ENCODE measurements around the gene DNAJB12. TPM values are rescaled to one million over a fixed set of nuclear protein-coding genes. Genes with fewer than 3 reads are reported as not detected.

Gene DNAJB12
- total RNA-seq, 1 donor from 2014 or later: 23.0 TPM

DNA sequence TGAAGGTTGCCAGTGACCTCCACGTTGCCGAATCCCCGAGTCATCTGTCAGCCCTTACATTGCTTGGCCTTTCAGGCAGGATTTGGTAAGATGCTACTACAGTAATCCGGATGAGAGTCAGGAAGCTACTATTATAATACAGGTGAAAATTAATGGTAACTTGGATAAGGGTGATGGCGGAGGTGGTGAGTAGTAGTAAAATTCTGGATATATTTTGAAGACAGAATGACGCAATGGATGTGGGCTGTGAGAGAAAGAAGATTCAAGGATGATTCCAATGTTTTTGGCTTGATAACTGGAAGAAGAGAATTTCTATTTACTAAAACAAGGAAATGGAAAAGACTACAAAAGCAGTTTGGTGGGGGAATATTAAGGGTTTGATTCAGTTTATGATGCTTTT lies 1.4 kb upstream of the DNAJB12 start:
- Mint-ChIP-seq H3K9me3 (ENCODE audit: unreplicated experiment) (peaks cover 11% of the 10 kb centered on the region), H3K27me3 (ENCODE audit: unreplicated experiment) (peaks cover 22% of the 10 kb centered on the region), H3K27ac (ENCODE audit: unreplicated experiment) (peak overlapping the region; percentile 40), H3K36me3 (ENCODE audit: unreplicated experiment) (peaks cover 6% of the 10 kb centered on the region), H3K4me3 (ENCODE audit: unreplicated experiment) (peak overlapping the region; percentile 30), H3K4me1 (ENCODE audit: low read depth, unreplicated experiment) (peaks cover 17% of the 10 kb centered on the region)
- TF ChIP-seq, protein P1, sequence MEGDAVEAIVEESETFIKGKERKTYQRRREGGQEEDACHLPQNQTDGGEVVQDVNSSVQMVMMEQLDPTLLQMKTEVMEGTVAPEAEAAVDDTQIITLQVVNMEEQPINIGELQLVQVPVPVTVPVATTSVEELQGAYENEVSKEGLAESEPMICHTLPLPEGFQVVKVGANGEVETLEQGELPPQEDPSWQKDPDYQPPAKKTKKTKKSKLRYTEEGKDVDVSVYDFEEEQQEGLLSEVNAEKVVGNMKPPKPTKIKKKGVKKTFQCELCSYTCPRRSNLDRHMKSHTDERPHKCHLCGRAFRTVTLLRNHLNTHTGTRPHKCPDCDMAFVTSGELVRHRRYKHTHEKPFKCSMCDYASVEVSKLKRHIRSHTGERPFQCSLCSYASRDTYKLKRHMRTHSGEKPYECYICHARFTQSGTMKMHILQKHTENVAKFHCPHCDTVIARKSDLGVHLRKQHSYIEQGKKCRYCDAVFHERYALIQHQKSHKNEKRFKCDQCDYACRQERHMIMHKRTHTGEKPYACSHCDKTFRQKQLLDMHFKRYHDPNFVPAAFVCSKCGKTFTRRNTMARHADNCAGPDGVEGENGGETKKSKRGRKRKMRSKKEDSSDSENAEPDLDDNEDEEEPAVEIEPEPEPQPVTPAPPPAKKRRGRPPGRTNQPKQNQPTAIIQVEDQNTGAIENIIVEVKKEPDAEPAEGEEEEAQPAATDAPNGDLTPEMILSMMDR (IDR thresholded peaks at IDR 0.05; ENCODE audit: partially characterized antibody, unreplicated experiment): no peak
- no peak for DNase-seq

- peak overlapping the region; percentile 76 for H3K4me3 Mint-ChIP-seq (ENCODE audit: unreplicated experiment)
- TF ChIP-seq, protein P1 (IDR thresholded peaks at IDR 0.05; ENCODE audit: partially characterized antibody, unreplicated experiment): no peak
- H3K27me3 Mint-ChIP-seq (ENCODE audit: unreplicated experiment): peaks cover 22% of the 10 kb centered on the region
- H3K27ac Mint-ChIP-seq (ENCODE audit: unreplicated experiment): peak overlapping the region; percentile 94
- peaks cover 17% of the 10 kb centered on the region for H3K4me1 Mint-ChIP-seq (ENCODE audit: low read depth, unreplicated experiment)
- no peak for DNase-seq
- H3K9me3 Mint-ChIP-seq (ENCODE audit: unreplicated experiment): peaks cover 10% of the 10 kb centered on the region
- H3K36me3 Mint-ChIP-seq (ENCODE audit: unreplicated experiment): peaks cover 6% of the 10 kb centered on the region
Measured at GRCh38 chr10:72355214-72355555, 466 bp upstream of the DNAJB12 start.

- TF ChIP-seq, protein P1 (IDR thresholded peaks at IDR 0.05; ENCODE audit: partially characterized antibody, unreplicated experiment): no peak
- DNase-seq: peak; percentile 50
- peaks cover 22% of the 10 kb centered on the region for H3K27me3 Mint-ChIP-seq (ENCODE audit: unreplicated experiment)
Measured at GRCh38 chr10:72353965-72354355, 759 bp downstream of the DNAJB12 start.

GRCh38 chr10:72353028-72353964 lies 1.4 kb downstream of the DNAJB12 start:
- Mint-ChIP-seq H3K4me3 (ENCODE audit: unreplicated experiment) (peak overlapping the region; percentile 96), H3K4me1 (ENCODE audit: low read depth, unreplicated experiment) (peaks cover 17% of the 10 kb centered on the region), H3K36me3 (ENCODE audit: unreplicated experiment) (peaks cover 6% of the 10 kb centered on the region), H3K27me3 (ENCODE audit: unreplicated experiment) (peaks cover 22% of the 10 kb centered on the region), H3K27ac (ENCODE audit: unreplicated experiment) (peak overlapping the region; percentile 99), H3K9me3 (ENCODE audit: unreplicated experiment) (peaks cover 14% of the 10 kb centered on the region)
- TF ChIP-seq, protein P1 (IDR thresholded peaks at IDR 0.05; ENCODE audit: partially characterized antibody, unreplicated experiment): no peak
- DNase-seq: no peak

More at GRCh38 chr10:72353965-72354355, 759 bp downstream of the DNAJB12 start:
- Mint-ChIP-seq H3K36me3 (ENCODE audit: unreplicated experiment) (peaks cover 6% of the 10 kb centered on the region), H3K4me3 (ENCODE audit: unreplicated experiment) (peak overlapping the region; percentile 96), H3K4me1 (ENCODE audit: low read depth, unreplicated experiment) (peaks cover 17% of the 10 kb centered on the region), H3K27ac (ENCODE audit: unreplicated experiment) (peak overlapping the region; percentile 99), H3K9me3 (ENCODE audit: unreplicated experiment) (peaks cover 11% of the 10 kb centered on the region)

GRCh38 chr10:72351479-72351878 lies 3.2 kb downstream of the DNAJB12 start:
- TF ChIP-seq, protein P1 (IDR thresholded peaks at IDR 0.05; ENCODE audit: partially characterized antibody, unreplicated experiment): no peak
- Mint-ChIP-seq H3K4me1 (ENCODE audit: low read depth, unreplicated experiment) (peaks cover 17% of the 10 kb centered on the region), H3K36me3 (ENCODE audit: unreplicated experiment) (peaks cover 6% of the 10 kb centered on the region), H3K27me3 (ENCODE audit: unreplicated experiment) (peaks cover 22% of the 10 kb centered on the region), H3K4me3 (ENCODE audit: unreplicated experiment) (no peak overlapping the region), H3K9me3 (ENCODE audit: unreplicated experiment) (peaks cover 16% of the 10 kb centered on the region), H3K27ac (ENCODE audit: unreplicated experiment) (no peak overlapping the region)
- no peak for DNase-seq
